ENCODE data around the gene APOL1.
"Not testable (repeated sequence)": the region's sequence is repeated elsewhere in the genome, so short reads cannot be mapped to it uniquely, and the experiment has no call there.

- TF ChIP-seq, protein P1, sequence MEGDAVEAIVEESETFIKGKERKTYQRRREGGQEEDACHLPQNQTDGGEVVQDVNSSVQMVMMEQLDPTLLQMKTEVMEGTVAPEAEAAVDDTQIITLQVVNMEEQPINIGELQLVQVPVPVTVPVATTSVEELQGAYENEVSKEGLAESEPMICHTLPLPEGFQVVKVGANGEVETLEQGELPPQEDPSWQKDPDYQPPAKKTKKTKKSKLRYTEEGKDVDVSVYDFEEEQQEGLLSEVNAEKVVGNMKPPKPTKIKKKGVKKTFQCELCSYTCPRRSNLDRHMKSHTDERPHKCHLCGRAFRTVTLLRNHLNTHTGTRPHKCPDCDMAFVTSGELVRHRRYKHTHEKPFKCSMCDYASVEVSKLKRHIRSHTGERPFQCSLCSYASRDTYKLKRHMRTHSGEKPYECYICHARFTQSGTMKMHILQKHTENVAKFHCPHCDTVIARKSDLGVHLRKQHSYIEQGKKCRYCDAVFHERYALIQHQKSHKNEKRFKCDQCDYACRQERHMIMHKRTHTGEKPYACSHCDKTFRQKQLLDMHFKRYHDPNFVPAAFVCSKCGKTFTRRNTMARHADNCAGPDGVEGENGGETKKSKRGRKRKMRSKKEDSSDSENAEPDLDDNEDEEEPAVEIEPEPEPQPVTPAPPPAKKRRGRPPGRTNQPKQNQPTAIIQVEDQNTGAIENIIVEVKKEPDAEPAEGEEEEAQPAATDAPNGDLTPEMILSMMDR (IDR thresholded peaks at IDR 0.05; ENCODE audit: extremely low read depth in 1 of 2, insufficient read depth in 1 of 2, low read depth in 1 of 2, low read length in 2 of 2), result not testable (repeated sequence)
- not testable (repeated sequence) for TF ChIP-seq POLR2A (IDR thresholded peaks at IDR 0.05; ENCODE audit: low read depth, low read length); GATA2 (IDR thresholded peaks at IDR 0.05; ENCODE audit: insufficient read depth, insufficient read length, low read depth, low read length); EZH2 (IDR thresholded peaks at IDR 0.05; ENCODE audit: borderline replicate concordance, low read depth, low read length, severe bottlenecking); POLR2AphosphoS5 (IDR thresholded peaks at IDR 0.05; ENCODE audit: insufficient read depth, low read depth, low read length); MYC (IDR thresholded peaks at IDR 0.05; ENCODE audit: low read depth, low read length); JUN (IDR thresholded peaks at IDR 0.05; ENCODE audit: borderline replicate concordance, insufficient read depth, insufficient read length, low read depth); FOS (IDR thresholded peaks at IDR 0.05; ENCODE audit: borderline replicate concordance, insufficient read depth, low read length)
- TF ChIP-seq, protein P2, sequence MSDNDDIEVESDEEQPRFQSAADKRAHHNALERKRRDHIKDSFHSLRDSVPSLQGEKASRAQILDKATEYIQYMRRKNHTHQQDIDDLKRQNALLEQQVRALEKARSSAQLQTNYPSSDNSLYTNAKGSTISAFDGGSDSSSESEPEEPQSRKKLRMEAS (IDR thresholded peaks at IDR 0.05; ENCODE audit: insufficient read depth, insufficient read length), result not testable (repeated sequence)
These were observed 47.4 kb upstream of the APOL1 start for GRCh38 chr22:36205573-36205972.
